GM20000 (cell line): ENCODE measurements around the gene P2RY11.

Experiments
- DNase-seq: peaks from one replicate; pipeline ENCODE4 v3.0.0; 2012; ENCODE audit warnings: low spot score
- TF ChIP-seq, protein P1 (sequence below): IDR thresholded peaks from 2 replicates; pipeline ENCODE4 v1.5.1; 2012; ENCODE audit warnings: mild to moderate bottlenecking, control low read depth; ENCODE audit errors: extremely low read depth, missing control alignments

The P2RY11 gene

DNA sequence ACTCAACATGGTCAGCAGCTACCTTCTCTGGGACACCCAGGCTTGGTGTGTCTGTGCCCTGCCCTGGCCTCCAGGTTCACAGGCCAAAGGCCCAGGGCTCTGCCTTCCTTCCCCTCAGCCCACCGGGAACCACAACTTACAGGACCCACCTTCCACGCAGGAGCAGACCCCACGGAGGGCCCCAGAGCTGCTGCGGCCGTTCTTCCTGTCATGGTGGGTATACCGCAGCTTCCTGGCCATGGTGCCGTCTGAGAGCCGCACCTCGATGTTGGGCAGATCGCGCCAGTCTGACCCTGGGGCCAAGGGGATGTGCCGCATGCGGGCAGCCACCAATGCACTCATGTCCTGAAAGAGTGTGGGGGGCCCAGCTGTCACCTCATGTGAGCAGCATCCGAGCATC is 25.4 kb downstream of the P2RY11 start:
- TF ChIP-seq, protein P1, sequence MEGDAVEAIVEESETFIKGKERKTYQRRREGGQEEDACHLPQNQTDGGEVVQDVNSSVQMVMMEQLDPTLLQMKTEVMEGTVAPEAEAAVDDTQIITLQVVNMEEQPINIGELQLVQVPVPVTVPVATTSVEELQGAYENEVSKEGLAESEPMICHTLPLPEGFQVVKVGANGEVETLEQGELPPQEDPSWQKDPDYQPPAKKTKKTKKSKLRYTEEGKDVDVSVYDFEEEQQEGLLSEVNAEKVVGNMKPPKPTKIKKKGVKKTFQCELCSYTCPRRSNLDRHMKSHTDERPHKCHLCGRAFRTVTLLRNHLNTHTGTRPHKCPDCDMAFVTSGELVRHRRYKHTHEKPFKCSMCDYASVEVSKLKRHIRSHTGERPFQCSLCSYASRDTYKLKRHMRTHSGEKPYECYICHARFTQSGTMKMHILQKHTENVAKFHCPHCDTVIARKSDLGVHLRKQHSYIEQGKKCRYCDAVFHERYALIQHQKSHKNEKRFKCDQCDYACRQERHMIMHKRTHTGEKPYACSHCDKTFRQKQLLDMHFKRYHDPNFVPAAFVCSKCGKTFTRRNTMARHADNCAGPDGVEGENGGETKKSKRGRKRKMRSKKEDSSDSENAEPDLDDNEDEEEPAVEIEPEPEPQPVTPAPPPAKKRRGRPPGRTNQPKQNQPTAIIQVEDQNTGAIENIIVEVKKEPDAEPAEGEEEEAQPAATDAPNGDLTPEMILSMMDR, result no peak

DNA sequence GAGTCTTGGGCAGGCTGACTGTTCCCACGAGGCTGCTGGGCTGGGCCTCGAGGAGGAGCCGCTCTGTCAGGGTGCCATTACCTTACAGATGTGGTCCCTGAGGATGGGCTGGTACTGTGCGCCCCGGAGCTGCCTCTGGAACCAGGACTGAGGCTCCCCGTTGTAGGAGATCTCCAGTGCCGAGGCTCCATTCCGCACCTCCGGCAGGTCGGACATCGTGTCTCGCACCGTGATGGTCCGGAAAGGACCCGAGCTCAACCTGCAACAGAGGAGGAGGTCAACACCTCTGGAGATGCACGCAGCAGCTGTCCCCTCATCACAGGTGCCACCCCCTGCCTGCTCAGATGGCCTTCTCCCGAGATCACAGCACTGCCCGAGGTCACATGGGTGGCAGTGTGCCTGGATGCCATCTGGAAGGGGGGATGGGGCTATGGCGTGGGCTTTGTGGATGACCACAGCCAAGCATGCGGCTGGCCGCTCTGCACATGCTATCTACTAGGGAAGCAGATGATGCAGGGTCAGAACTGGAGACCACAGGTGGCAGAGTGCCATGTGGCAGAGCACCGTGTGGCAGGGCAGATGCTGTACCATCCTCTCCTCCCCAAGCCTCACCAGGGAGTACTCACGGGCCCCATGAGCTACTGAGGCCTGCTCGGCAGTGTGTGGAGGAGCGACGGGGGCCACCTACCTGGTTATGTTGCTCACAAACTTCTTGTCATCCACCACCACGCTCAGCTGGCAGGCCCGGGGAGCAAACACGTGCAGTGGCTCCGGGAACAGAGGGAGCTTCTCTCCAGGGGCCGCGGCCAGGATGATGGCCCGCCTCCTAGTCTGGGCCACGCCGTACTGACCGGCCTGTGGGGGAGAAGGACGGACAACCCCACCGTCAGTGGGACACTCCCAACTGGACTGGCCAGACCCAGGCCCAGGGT is 26.5 kb downstream of the P2RY11 start:
- no peak for DNase-seq
- TF ChIP-seq, protein P1, result no peak

More for the DNA sequence above, 25.4 kb downstream of the P2RY11 start:
- DNase-seq, result no peak

DNA sequence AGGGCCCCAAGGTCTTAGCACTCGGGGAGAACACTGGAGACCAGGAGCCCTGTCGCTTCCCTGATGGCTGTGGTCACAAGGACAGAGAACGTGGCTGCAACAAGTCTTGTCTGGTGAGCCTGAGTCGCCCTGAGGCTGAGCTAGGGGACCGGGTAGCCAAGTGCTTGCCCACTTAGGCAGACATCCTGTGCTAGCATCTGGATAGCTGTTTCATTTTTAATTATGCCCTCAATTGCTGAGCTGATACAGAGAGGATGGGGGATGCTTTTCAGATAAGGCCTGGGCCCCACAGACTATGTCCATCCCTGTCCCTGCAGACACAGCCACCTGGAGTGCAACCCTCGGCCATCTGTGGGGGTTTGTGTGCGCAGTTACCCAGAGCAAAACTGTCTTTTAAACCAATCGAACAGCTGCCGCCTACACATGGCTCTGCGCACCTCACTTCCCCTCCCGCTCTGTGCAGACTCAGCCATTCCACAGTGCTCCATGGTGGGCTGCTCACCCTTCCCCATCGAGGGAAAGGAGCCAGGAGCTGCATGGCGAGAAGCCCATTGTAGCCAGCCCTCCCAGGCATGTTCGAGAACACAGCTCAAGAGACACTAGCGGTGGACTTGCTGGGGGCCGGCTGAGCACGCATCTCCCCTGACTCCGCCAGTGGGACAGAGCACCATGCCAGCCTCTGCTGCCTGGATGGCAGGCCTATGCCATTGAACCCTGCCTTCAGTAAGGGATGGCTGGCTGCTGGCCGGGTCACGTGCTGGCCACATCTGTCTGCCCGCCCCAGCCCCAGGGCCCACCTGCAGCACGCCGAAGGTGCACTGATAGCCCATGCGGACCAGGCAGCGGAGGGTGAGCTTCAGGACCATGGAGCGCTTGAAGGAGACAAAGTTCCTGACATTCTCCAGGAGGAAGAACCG is 27.6 kb downstream of the P2RY11 start:
- TF ChIP-seq, protein P1, result no peak
- DNase-seq, result no peak

DNA sequence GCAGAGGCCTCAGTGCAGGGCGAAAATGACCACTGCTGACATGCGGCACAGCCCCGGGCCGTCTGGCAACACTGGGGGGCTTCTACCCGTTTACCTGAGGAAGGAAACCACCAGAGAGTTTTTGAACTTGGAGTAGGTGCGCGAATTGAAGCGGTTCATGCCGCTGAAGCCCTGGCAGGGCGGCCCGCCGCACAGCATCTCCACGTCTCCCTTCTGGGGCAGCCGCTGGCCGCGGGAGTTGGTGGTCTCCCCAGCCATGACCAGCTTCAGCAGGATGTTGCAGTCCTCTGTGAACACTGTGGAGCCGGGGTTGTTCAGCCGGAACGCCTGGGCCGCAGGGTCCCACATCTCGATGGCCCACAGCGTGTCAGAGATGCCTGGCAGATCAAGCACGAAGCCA is 28.5 kb downstream of the P2RY11 start:
- DNase-seq, result no peak
- TF ChIP-seq, protein P1, result no peak

DNA sequence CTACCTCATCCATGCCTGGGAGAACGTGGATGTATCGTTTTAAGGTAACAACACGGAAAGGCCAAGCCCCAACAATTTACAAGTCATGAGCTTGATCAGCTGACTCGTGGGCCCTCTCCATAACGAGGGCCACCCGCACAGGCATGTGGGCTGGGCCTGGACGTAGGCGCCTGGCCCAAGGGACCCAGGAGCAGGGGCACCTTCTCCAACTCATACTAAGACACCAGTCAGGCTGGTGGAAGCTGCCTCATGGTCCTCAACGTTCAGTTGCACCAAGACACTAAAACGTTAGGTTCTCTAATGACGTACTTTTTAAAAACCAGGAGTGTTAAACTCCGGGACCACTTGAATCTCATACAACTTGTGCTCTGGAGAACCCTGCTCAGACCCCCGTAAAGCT is 30.0 kb downstream of the P2RY11 start:
- TF ChIP-seq, protein P1, result no peak
- DNase-seq, result no peak

DNA sequence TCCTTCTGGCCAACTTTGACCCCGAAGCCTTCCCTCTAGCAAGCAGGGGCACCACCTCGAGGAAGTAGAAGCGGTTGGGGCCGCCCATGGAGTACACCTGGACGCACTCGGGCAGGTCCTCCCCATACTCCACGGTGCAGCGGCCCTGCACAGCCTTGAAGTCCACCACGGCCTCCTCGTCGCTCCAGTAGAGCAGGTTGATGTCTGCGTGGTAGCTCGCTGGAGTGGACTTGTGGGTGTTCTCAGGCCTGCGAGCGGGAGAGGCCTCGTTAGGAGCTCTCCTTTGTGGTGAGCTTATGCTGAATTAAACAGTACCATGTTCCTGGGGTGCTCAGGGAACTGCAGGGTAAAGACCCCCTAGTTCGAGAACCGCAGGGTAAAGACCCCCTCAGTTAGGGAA is 30.5 kb downstream of the P2RY11 start:
- TF ChIP-seq, protein P1, result no peak
- no peak for DNase-seq

DNA sequence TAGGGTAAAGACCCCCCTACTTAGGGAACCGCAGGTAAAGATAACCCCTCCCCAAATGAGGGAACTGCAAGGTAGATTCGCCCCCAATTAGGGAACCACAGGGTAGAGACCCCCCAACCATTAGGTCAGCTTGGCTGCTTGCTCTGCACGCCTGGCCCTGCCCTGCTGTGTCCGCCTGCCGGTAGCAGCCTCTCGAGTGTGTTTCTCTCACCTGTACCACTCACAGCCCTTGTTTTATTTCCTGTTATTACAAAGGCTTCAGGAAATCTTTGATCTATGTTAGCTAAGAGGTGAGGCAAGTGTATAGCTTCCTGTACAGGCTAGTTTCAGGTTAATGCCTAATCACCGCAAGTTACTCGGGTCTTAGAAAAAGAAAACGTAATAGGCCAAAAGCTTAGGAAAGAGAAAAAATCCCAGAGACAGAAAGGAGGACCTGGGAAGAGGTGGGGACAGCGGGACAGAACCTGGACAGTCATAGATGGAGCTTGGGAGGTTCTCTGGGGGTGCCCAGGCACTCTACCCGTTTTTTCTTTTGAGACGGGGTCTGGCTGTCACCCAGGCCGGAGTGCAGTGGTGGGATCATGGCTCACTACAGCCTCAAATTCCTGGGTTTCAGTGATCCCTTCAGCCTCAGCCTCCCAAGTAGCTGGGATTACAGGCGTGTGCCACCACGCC is 31.3 kb downstream of the P2RY11 start:
- TF ChIP-seq, protein P1, result no peak
- DNase-seq, result no peak
